Measurements from ENCODE around the gene ERICH4. TPM values are rescaled to one million over a fixed set of nuclear protein-coding genes. Genes with fewer than 3 reads are reported as not detected.
A peak's percentile ranks its signal among the peaks of the same experiment; 100 is the strongest.

ERICH4 gene
- total and polyA plus RNA-seq, 9 of the 15 experiments (the other 6 are each of a cell fraction or from before 2014, with no cell fraction given) = not detected

- TF ChIP-seq CXXC5 (CRISPR knock-in tag; IDR thresholded peaks at IDR 0.05) = peak; percentile 82
- TF ChIP-seq TEAD2 (tag; IDR thresholded peaks at IDR 0.05) = no peak
- TF ChIP-seq POLR2AphosphoS5 (IDR thresholded peaks at IDR 0.05; ENCODE audit: control insufficient read depth, insufficient read depth, low read depth, low read length) = peak; percentile 72; the same call in 1 of the 2 replicates
- no peak for TF ChIP-seq UBTF (IDR thresholded peaks at IDR 0.05; ENCODE audit: borderline replicate concordance in 1 of 2, low read depth in 2 of 2, low read length in 2 of 2)
- 0 out of 2 replicates have a peak, but pooled peaks have one; percentile 39 for TF ChIP-seq ELF4 (CRISPR knock-in tag; IDR thresholded peaks at IDR 0.05)
- peak; percentile 79 for TF ChIP-seq NFIC (IDR thresholded peaks at IDR 0.05)
- TF ChIP-seq, protein P1, sequence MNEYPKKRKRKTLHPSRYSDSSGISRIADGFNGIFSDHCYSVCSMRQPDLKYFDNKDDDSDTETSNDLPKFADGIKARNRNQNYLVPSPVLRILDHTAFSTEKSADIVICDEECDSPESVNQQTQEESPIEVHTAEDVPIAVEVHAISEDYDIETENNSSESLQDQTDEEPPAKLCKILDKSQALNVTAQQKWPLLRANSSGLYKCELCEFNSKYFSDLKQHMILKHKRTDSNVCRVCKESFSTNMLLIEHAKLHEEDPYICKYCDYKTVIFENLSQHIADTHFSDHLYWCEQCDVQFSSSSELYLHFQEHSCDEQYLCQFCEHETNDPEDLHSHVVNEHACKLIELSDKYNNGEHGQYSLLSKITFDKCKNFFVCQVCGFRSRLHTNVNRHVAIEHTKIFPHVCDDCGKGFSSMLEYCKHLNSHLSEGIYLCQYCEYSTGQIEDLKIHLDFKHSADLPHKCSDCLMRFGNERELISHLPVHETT (CRISPR knock-in tag; conservative IDR thresholded peaks at IDR 0.05 in 1 of 2, IDR thresholded peaks at IDR 0.05 in 1 of 2) = peak in 1 of 2 experiments; percentile 66; a peak in 1 of 4 replicates
- TF ChIP-seq, protein P2, sequence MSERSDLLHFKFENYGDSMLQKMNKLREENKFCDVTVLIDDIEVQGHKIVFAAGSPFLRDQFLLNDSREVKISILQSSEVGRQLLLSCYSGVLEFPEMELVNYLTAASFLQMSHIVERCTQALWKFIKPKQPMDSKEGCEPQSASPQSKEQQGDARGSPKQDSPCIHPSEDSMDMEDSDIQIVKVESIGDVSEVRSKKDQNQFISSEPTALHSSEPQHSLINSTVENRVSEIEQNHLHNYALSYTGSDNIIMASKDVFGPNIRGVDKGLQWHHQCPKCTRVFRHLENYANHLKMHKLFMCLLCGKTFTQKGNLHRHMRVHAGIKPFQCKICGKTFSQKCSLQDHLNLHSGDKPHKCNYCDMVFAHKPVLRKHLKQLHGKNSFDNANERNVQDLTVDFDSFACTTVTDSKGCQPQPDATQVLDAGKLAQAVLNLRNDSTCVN (CRISPR knock-in tag; IDR thresholded peaks at IDR 0.05) = peak; percentile 16; the same call in 1 of the 2 replicates
- TF ChIP-seq ZBTB2 (IDR thresholded peaks at IDR 0.05) = peak; percentile 96
- TF ChIP-seq RUNX1 (IDR thresholded peaks at IDR 0.05; ENCODE audit: low read depth) = no peak
- TF ChIP-seq PRDM10 (IDR thresholded peaks at IDR 0.05; ENCODE audit: partially characterized antibody) = no peak
- TF ChIP-seq ETV1 (tag; conservative IDR thresholded peaks at IDR 0.05; ENCODE audit: low read depth) = peak; percentile 79
- TF ChIP-seq ZNF764 (CRISPR knock-in tag; IDR thresholded peaks at IDR 0.05; ENCODE audit: low read depth) = peak; percentile 52; the same call in 1 of the 2 replicates
- TF ChIP-seq GABPB1 (CRISPR knock-in tag; IDR thresholded peaks at IDR 0.05) = peak; percentile 80; the same call in 1 of the 2 replicates
These were observed 45.6 kb upstream of the ERICH4 start, which contains the start of the genes BCKDHA and EXOSC5 (continued) for GRCh38 chr19:41397086-41398049.
